Hepatocyte (in vitro differentiated cells): Measurements from ENCODE around the gene PRAMEF14. TPM values are rescaled to one million over a fixed set of nuclear protein-coding genes. Genes with fewer than 3 reads are reported as not detected.
"Not testable (repeated sequence)": the region's sequence is repeated elsewhere in the genome, so short reads cannot be mapped to it uniquely, and the experiment has no call there.

Experiments used
- DNase-seq: peaks from one replicate; pipeline ENCODE4 v3.0.0-alpha.2; 2016; ENCODE audit warnings: low spot score
- H2AFZ ChIP-seq: fragments of 200-600 bp; sonication (generic); 2 replicates; pipeline ENCODE4 v1.6.0; 2016; ENCODE audit warnings: antibody characterized with exemption, mild to moderate bottlenecking
- H3K27ac ChIP-seq: fragments of 200-600 bp; sonication (generic); 2 replicates; pipeline ENCODE4 v1.5.1; 2016; ENCODE audit warnings: mild to moderate bottlenecking
- H3K27me3 ChIP-seq: fragments of 200-600 bp; sonication (generic); 2 replicates; pipeline ENCODE4 v1.6.1; 2016
- H3K36me3 ChIP-seq: fragments of 200-600 bp; sonication (generic); replicated peaks from 2 replicates; pipeline ENCODE4 v1.5.1; 2016; ENCODE audit warnings: low read depth; ENCODE audit not compliant: insufficient read depth
- H3K4me1 ChIP-seq: fragments of 200-600 bp; sonication (generic); 2 replicates; pipeline ENCODE4 v1.5.1; 2016; ENCODE audit warnings: mild to moderate bottlenecking, moderate library complexity; ENCODE audit not compliant: insufficient read depth
- H3K4me2 ChIP-seq: fragments of 200-600 bp; sonication (generic); 2 replicates; pipeline ENCODE4 v1.6.0; 2016
- H3K4me3 ChIP-seq: fragments of 200-600 bp; sonication (generic); 2 replicates; pipeline ENCODE4 v1.5.1; 2016; ENCODE audit warnings: mild to moderate bottlenecking
- H3K79me2 ChIP-seq: fragments of 200-600 bp; sonication (generic); 2 replicates; pipeline ENCODE4 v1.6.0; 2017; ENCODE audit warnings: mild to moderate bottlenecking
- H3K9me2 ChIP-seq: fragments of 200-600 bp; sonication (generic); replicated peaks from 2 replicates; pipeline ENCODE4 v1.6.0; 2017; ENCODE audit warnings: mild to moderate bottlenecking; ENCODE audit not compliant: insufficient read depth
- H3K9me3 ChIP-seq: fragments of 200-600 bp; sonication (generic); 2 replicates; pipeline ENCODE4 v1.5.1; 2016; ENCODE audit warnings: low read depth, mild to moderate bottlenecking
- H4K20me1 ChIP-seq: fragments of 200-600 bp; sonication (generic); 2 replicates; pipeline ENCODE4 v1.6.0; 2016; ENCODE audit warnings: mild to moderate bottlenecking; ENCODE audit not compliant: insufficient read depth, poor library complexity, severe bottlenecking
- WGBS: methylation state at CpG from one replicate; pipeline ENCODE4 v1.1.6; 2016; ENCODE audit warnings: low lambda C conversion rate; ENCODE audit errors: missing lambda C conversion rate; 5-methylcytosine and 5-hydroxymethylcytosine counted together
- polyA plus RNA-seq: library from polyadenylated mRNA; unstranded; fragments of >200 nt; fragmentation: Nextera tagmentation; extraction: Ambion mirVana; gene quantifications from 2 replicates; pipeline ENCODE4 v1.2.1, GENCODE V29; 2016
- total RNA-seq: library from RNA; depleted of rRNA; stranded (reverse); fragments of >200 nt; gene quantifications from 2 replicates; pipeline ENCODE4 v1.2.3, GENCODE V29; 2014

Gene PRAMEF14
- total and polyA plus RNA-seq, 2 experiments from 2014 or later: not detected

- not testable (repeated sequence) for H3K36me3 ChIP-seq, H3K4me2 ChIP-seq, H3K9me2 ChIP-seq, DNase-seq, H3K27me3 ChIP-seq, H2AFZ ChIP-seq, H3K4me3 ChIP-seq, H3K4me1 ChIP-seq, H3K9me3 ChIP-seq, H3K79me2 ChIP-seq, H3K27ac ChIP-seq, H4K20me1 ChIP-seq
- WGBS: 97% methylated on average over 6 of the region's 27 CpGs
These were observed 48.2 kb downstream of the PRAMEF14 start for GRCh38 chr1:13298699-13299098.

GRCh38 chr1:13297216-13297931, 49.6 kb downstream of the PRAMEF14 start:
- 81% methylated on average over 2 of the region's 5 CpGs for WGBS
- not testable (repeated sequence) for H3K4me2 ChIP-seq

More at GRCh38 chr1:13297216-13297931, 49.6 kb downstream of the PRAMEF14 start:
- H3K9me2 ChIP-seq, H3K4me3 ChIP-seq, H3K9me3 ChIP-seq, H3K27me3 ChIP-seq, H3K4me1 ChIP-seq, DNase-seq, H3K27ac ChIP-seq, H4K20me1 ChIP-seq, H2AFZ ChIP-seq, H3K79me2 ChIP-seq, H3K36me3 ChIP-seq: not testable (repeated sequence)

Other genes starting within 250 kb of the PRAMEF14 start
- gene HNRNPCL2, start 230.3 kb downstream of the PRAMEF14 start, total RNA-seq: not detected in 2 replicates
- gene HNRNPCL2, start 230.3 kb downstream of the PRAMEF14 start, polyA plus RNA-seq: not detected in 2 replicates
- gene PRAMEF26, start 191.1 kb downstream of the PRAMEF14 start, total RNA-seq: not detected in 2 replicates
- not detected in 2 replicates for gene PRAMEF26, start 191.1 kb downstream of the PRAMEF14 start, polyA plus RNA-seq
- not detected in 2 replicates for gene HNRNPCL4, start 181.5 kb downstream of the PRAMEF14 start, total RNA-seq
- gene HNRNPCL4, start 181.5 kb downstream of the PRAMEF14 start, polyA plus RNA-seq: not detected in 2 replicates
- not detected in 2 replicates for gene PRAMEF9, start 175.3 kb downstream of the PRAMEF14 start, total RNA-seq
- gene PRAMEF9, start 175.3 kb downstream of the PRAMEF14 start, polyA plus RNA-seq: not detected in 2 replicates
- not detected in 2 replicates for gene PRAMEF13, start 145.7 kb downstream of the PRAMEF14 start, total RNA-seq
- gene PRAMEF13, start 145.7 kb downstream of the PRAMEF14 start, polyA plus RNA-seq: not detected in 2 replicates
- gene PRAMEF18, start 121.0 kb downstream of the PRAMEF14 start, total RNA-seq: not detected in 2 replicates
- gene PRAMEF18, start 121.0 kb downstream of the PRAMEF14 start, polyA plus RNA-seq: not detected in 2 replicates
- gene PRAMEF5, start 92.9 kb downstream of the PRAMEF14 start, total RNA-seq: not detected in 2 replicates
- not detected in 2 replicates for gene PRAMEF5, start 92.9 kb downstream of the PRAMEF14 start, polyA plus RNA-seq
- not detected in 2 replicates for gene PRAMEF8, start 62.0 kb downstream of the PRAMEF14 start, total RNA-seq
- not detected in 2 replicates for gene PRAMEF8, start 62.0 kb downstream of the PRAMEF14 start, polyA plus RNA-seq
- not detected in 2 replicates for gene PRAMEF33, start 43.6 kb downstream of the PRAMEF14 start, total RNA-seq
- gene PRAMEF33, start 43.6 kb downstream of the PRAMEF14 start, polyA plus RNA-seq: not detected in 2 replicates
- not detected in 2 replicates for gene PRAMEF15, start 31.6 kb downstream of the PRAMEF14 start, total RNA-seq
- gene PRAMEF15, start 31.6 kb downstream of the PRAMEF14 start, polyA plus RNA-seq: not detected in 2 replicates
- not detected in 2 replicates for gene PRAMEF19, start 24.8 kb upstream of the PRAMEF14 start, total RNA-seq
- gene PRAMEF19, start 24.8 kb upstream of the PRAMEF14 start, polyA plus RNA-seq: not detected in 2 replicates
- gene PRAMEF17, start 42.5 kb upstream of the PRAMEF14 start, total RNA-seq: not detected in 2 replicates
- not detected in 2 replicates for gene PRAMEF17, start 42.5 kb upstream of the PRAMEF14 start, polyA plus RNA-seq
- not detected in 2 replicates for gene PRAMEF20, start 63.3 kb upstream of the PRAMEF14 start, total RNA-seq
- not detected in 2 replicates for gene PRAMEF20, start 63.3 kb upstream of the PRAMEF14 start, polyA plus RNA-seq
- gene LRRC38, start 166.9 kb upstream of the PRAMEF14 start, total RNA-seq: 3.8 and 7.5 TPM in 2 replicates
- gene LRRC38, start 166.9 kb upstream of the PRAMEF14 start, polyA plus RNA-seq: 14.0 and 26.7 TPM in 2 replicates
- 305 and 332 TPM in 2 replicates for gene PDPN, start 236.7 kb upstream of the PRAMEF14 start, total RNA-seq
- gene PDPN, start 236.7 kb upstream of the PRAMEF14 start, polyA plus RNA-seq: 478 and 508 TPM in 2 replicates